Superior temporal gyrus (tissue), 1 donor: Measurements from ENCODE around the gene DIAPH2.
A peak's percentile ranks its signal among the peaks of the same experiment; 100 is the strongest.

Experiments
- DNase-seq: peaks from one replicate; pipeline ENCODE4 v3.0.0-alpha.2; 2016; ENCODE audit errors: extremely low spot score

DIAPH2 gene

DNA sequence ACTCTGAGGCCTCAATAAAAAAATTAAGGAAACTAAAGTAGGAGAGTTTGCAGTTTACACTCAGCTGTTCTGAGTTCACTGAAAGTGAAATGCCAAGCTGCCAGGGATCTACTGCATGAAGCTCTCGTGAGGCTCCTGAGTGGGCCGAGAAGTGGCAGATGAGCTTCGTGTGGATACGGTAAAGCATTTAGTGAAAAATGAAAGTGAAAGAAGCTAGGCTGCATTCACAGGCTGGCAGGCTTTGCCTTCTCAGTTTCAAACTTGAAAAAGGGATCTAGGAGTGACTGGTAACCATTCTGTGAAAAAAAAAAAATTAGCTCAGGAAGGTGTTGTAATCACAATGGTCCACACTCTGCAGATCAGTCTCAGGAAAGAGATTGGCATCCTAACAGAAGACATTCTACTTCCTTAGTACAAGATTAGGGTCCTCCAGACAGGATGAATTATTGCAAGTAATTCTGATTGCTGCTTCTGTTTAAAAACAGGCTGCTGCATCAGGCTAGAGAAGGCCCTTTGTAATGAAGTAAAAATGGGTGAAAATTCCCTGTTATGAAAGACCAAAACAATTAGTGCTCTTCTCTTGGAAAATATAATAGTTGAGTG is 879.0 kb downstream of the DIAPH2 start:
- peak; percentile 41 for DNase-seq

DNA sequence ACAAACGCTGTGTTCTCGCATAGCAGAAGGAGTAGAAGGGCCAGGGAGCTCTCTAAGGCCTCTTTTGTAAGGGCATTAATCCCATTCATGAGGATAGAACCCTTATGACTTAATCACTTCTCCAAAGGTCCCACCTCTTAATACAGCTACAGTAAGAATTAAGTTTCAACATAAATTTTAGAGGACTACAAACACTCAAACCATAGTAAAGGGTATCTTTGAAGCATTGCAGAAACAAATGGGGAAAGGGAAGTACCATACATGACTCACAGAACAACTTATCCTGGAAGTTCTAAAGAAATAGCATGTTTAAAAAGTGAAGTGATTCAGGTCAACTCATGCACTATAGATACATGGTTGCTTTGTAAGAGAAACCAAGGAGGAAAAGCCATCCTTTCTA is 879.9 kb downstream of the DIAPH2 start:
- no peak for DNase-seq

DNA sequence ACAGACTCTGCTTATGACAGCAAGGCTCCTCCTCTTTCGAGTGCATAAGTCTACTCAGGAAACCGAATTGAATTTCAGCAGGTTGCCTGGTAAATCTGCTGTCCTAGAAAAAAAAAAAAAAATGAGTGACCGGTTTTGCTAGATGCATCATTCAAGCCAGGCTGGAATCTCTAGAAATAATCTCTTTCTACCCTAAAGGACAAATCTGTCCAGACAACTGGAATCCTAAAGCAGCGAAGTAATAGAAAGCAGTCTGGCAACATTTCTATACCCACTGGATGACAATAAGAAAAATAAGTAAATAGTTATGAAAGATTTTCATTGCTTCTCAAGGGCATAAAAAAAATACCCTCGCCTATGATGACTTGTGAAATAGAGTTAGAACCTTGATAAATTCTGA is 902.5 kb downstream of the DIAPH2 start:
- DNase-seq = no peak

DNA sequence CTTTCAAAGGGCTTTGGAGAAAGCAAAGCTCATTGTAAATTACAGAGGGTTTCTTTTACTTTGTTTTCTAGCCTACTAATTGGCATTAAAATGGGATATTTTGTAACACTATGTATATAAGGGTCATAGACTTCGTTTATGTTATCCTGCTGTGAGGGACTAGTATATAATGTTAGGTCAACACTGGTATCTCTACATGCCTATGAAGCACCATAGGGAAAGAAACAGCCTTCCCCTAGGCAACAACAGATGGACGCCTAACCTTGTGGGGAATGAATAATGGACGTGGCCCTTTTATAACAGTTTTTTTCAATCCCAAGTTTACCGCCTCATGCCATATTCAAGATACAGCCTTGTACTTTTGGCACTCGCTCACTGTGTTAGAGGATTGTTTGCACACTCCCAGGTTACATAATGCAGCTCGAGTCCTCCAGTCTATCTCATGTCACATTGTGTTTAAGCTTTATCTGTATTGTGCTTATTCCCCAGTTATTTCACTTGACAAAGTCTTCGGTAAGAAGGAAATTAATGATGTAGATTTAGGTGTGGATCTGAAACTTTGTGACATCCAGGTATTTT is 910.1 kb downstream of the DIAPH2 start:
- no peak for DNase-seq

DNA sequence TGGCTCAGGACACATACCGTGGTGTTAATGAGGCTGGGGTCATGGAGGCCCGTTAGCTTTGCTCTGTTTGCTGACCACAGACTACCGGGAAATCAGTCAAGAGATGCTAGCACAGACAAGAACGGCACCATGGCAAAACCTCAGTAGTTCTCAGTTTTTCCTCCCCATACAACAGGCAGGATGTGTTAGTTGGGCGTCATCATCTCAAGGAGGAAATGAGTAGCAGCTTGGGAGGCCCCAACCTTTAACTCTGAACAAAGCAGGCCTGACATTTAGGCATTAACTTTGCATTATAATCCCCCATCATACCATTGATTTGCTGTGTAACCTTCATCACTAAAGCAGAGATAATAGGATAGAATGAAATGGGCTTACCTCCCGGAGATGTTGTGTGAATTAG is 913.3 kb downstream of the DIAPH2 start:
- no peak for DNase-seq

DNA sequence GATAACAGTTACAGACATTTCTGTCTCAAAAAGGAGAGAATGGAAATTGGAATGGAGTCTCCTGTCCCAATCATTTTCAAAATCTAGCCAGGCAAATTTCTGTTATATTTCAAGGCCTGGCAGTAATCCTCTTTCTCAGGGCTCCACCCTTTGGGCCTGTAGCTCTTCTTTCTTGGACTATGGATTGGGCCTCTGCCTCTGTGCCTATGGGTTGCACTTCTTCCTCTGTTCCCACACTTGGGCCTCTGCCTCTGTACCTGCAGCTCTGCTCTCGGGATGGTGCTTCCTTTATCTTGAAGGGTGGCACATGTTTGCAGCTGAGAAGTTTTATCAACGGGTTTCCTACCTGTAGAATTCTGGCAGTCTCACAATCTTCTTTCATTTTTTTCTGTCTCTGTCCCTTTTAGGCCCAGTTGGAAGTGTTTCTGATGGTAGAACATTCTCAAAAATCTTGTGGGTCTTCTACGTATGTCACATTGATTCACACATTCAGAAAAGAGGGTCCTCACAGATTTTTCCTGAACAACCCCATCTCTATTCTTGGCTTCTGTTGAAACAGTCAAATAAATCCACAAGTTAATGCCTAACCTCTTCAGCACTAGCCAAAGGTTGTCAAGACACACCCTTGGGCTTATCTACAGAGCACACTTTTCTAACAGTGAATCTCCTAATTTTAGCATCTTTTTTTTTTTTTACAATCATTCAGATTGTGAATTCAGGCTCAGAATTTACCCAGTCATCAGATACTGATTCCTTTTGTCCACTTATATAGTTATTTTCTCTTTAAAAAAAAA is 918.0 kb downstream of the DIAPH2 start:
- no peak for DNase-seq

DNA sequence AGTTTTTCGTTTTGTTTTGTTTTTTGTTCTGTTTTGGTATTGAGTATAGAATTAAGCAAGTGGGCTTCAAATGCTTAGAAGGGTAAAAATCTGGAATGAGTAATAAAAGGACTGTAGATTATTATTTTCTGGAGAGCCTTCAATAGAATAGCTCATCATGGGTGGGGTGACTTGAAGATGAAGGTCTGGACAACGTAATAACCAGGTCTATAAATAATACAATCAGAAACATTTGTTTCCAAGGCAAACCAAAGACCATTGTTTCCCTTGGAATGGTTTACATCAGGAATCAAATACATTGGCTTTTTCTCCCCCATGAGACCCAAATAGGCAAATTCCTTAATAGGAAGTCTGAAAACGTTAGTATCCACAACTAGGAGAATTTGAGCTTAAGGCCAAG is 920.6 kb downstream of the DIAPH2 start:
- no peak for DNase-seq

DNA sequence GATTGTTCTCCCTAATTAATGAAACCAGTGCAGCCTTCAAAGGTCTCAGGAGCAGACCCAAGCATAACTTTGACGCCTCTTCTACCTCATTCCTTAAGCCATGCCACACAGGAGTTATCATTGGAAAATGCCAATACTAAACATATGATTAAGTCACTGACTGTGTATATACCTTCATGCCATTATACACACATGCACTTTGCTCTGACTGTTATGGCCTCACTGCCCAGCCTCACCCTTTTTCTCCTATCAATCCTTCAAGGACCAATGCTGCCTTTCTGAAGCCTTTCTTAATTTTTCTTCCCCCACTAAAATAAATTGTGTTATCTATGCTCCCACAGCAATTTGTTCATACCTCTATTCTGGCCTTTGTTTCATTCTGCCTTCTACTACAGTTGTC is 924.7 kb downstream of the DIAPH2 start:
- DNase-seq = no peak

DNA sequence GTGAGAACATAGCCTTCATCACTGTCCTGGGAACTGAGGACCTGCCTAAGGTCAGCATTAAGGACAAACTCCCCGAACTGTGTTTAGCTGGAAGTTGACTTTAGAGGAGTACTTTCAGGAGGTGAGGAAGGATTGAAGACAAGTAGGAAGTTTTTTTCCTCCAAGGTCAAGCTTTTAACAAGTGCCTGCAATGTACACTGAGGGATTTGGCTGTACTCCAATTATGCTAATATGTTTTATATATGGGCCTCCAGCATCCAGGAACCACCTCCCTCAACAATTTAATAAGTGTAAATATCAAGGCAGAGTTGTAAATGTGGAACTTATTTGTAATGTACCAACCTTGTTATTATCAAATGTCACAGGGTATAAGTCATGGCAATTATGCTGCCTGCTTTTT is 925.3 kb downstream of the DIAPH2 start:
- DNase-seq = no peak

DNA sequence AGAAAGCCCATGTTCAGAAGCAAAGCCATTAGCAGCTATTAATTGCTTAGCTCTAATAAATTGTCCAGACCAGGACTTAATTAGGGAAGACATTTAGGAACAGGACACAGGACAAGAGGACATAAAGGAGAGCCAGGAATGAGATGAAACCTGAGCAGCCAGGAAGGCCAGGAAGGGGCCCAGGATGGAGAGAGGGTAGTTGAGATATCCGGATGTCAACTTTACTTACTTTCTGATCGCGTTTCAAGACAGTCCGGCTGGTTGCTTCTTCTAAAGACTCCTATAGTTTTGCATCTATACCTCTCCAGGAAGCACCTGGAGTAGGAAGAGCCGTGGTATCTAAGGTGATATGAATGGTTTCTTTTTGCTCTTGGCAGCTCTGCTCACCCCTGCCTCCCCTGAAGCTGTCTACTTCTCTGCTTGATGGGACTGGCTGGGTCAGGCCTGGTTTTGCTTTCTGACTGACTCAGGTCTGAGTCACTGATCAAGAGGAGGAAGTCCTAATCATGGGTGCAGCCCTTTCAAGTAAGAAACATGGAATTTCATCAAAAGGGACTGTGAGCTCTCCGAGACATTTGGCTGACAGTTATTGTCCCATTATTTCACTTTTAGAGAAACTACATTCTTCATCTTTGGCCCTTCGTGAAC is 932.4 kb downstream of the DIAPH2 start:
- DNase-seq = no peak

DNA sequence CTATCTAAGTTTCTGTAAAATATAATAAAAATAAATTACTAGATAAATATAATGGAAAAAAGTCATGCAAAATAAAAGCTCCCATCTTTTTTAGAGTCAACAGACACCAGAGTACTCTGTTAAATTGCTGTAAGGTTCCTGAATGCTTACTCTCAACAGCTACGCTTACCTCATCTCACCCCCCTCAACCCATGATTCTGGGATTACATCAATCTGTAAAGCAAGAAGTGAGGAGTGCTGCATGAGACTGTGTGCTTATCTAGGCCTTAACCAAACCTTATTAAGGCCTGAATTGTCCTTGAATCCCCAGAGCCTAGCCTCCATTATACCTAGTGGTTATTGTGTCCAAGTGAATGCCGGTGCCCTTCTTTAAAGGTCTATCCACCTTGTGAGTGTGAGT is 934.9 kb downstream of the DIAPH2 start:
- DNase-seq = no peak

DNA sequence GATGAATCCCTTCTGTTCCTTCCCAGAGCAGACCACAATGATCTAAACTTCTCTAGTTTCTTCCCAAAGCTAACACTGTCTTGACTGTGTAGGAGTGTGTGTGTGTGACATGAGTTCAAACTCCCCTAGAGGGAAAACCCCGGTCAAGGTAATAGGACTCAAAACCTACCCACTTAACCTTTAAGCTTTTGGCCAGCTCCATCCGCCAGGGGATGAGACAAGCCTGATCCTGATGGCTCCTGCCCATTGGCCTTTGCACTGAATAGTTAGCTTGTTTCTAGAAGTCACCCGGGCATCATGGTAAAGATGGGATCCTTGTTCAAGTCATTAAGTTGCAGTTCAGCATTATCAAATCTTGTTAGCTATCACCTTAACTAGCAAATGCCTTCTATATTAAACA is 937.5 kb downstream of the DIAPH2 start:
- no peak for DNase-seq

DNA sequence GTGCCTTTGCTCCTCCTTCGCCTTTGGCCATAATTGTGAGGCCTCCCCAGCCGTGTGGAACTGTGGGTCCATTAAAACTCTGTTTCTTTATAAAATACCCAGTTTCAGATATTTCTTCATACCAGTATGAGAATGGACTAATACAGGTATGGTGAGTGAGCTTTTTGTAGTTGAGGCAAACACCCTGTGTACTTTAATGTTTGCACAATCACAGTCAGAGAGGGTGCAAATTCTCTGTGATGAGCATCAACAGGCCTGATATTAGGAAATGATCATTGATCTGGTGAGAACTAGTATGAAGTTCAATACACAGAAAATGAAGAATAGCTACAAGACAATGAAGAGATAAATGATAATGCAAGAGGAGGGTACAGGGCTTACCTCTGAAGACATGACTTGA is 943.7 kb downstream of the DIAPH2 start:
- no peak for DNase-seq

DNA sequence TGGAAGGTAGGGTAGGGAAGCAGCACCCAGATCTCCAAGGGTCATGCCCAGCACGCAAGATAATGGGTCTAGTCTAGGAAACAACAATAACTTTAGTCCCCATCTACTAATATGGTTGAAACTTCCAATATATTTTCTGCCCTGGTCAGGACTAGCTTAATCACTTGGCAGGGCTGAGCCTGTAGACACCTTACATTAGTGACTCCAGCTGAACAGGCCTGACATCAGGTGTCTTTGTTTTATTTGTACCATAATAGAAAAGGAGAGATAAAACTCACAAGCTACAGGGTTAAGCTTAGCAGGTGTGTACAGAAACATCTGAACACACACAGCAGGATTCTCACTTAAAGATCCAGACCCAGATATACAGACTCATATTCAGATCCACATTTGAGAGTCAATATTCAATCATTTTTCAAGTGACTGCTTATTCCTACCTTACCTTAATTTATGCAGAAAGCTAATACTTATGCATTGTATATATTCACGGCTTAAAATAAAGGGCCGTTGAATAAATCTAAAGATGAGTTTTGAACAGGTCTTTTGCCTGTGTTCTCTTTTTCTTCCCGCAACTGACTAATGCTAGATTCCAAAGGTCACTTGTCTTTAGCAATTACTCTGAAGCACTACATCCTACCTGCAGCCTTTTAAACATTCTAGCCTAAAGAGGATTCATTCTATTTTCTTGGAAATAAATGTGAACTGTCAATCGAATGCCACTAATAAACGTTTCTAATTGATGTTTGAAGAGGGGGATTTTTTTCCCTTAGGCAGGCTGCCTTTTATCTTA is 944.4 kb downstream of the DIAPH2 start:
- DNase-seq = no peak

DNA sequence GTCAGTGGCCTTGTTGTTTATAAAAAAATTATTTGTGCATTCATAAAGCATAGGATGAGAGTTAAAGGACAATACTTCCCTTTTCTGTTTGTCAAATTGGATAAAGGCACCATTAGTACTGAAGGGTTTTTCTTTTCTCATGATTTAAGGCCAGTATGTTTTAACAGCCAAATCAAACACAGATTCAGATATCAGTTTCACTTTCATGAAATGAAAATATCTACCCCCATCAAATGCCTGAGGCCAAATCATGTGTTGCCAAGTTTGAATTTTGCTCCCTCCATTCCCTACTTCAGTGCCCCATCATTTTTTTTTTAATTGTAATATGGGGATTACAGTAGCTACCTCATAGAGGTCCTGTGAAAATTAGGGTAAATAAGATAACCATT is 944.9 kb downstream of the DIAPH2 start:
- no peak for DNase-seq

DNA sequence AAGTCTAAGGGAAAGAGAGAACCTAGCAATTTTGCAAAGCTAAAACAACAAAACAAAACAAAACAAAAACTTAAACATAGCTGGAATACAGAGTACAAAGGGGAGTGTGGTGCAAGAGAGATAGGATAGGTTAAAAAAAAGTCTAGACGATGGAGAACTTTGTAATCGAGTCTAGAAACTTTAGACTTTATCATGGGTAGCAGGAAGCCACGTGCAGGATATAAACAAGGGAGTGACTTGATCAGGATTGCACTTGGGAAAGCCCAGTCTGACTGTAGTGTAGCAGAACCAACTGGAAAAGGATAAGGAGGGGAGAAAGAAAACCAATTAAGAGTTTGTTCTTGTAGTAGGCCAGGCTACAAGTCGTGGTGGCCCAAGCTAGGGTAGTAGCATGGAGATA is 949.2 kb downstream of the DIAPH2 start:
- no peak for DNase-seq

DNA sequence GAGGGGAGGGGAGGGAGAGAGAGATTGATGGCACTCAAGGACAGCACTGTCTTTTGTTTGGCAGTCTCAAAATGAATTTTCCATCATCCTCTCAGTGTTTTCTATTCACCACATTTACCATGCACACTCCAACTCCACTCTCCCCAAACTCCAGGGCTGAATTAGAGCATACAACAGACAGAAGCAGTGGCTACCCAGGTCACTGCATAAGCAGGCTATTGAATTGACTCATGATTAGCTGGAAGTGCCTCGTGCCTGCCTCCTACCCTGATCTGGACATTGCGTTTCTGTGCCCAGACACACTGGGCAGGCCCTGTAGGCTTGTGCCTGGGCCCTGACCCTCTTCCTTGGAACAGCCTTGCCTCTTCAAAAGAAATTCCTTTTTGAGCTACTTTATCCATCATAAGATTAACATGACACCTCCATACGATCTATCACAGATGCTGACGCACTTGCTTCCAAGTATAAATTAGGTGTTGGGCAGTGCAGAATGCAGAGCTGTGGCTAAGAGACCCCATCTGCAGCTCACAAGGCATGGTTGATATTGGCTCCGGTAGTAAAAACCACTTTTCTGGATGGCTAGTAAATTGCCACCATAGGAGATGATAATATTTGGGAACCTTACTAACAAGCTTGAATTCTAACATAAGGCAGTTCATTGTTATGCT is 952.0 kb downstream of the DIAPH2 start:
- no peak for DNase-seq

DNA sequence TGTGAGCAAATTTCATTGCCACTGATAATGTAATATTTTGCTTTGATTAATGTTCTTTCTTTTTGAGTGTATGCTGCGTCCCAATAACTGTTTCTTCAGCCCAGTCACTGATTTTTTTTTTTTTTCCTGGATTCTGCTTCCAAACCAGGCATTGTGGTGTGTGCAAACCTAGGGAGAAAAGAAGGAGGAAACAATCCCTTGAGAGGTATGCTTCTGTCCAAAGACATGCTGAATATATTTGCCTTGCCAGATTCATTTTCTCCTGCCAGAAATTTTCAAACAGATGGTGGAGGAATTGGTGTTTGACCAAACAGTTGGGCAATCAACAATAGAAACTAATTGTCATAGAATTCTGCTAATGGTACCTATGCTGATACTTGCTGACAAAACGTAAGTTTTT is 952.6 kb downstream of the DIAPH2 start:
- no peak for DNase-seq

DNA sequence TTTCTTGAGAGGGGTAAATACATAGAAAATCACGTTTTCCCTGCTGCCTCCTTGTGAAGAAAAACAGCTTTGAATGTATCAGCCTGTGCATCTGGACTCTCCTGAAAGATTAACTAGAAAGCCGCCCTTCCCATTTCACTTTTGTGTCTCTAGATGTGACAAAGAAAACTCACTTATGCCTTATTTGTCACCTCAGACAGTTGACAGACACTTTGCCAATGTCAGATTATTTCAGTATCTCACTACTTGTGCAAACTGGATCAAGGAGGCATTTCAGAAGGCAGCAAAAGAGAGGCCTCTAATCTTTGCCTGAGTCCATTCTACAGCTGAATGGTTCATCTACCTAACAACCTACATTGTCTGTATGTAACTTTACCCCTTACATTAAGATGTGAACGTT is 954.0 kb downstream of the DIAPH2 start:
- no peak for DNase-seq

DNA sequence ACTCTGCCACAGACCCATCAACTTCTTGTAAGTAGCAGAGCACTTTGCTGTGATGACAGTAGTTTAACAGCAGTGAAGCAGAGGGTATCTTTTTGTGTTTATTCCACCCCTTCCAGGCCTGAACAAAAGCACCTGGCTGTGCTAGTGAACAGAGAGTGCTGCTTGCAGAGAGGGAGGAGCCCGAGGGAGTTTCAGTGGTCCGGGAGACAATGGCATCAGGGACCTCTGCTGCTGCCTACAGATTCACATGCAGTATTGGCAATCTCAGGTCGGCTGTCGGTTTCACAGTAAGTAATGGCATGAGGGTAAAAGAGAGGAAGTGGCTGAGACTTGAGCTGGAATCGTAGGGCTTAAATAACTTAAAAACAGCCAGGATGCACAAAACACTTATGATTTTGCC is 954.9 kb downstream of the DIAPH2 start:
- no peak for DNase-seq
